Nephron progenitor cell (in vitro differentiated cells): Measurements from ENCODE around the gene PROX2.

Experiments used
- DNase-seq: peaks from one replicate; pipeline ENCODE4 v3.0.0; 2021
- H3K27ac Mint-ChIP-seq: 2 replicates; pipeline ENCODE4 v1.8.0; 2021; ENCODE audit warnings: mild to moderate bottlenecking, moderate library complexity, mixed read lengths
- H3K27me3 Mint-ChIP-seq: 2 replicates; pipeline ENCODE4 v1.8.0; 2021; ENCODE audit warnings: mild to moderate bottlenecking, low read depth, mixed read lengths; ENCODE audit not compliant: poor library complexity
- H3K36me3 Mint-ChIP-seq: 2 replicates; pipeline ENCODE4 v1.8.0; 2021; ENCODE audit warnings: low read depth, mixed read lengths
- H3K4me1 Mint-ChIP-seq: 2 replicates; pipeline ENCODE4 v1.8.0; 2021; ENCODE audit warnings: mixed read lengths
- H3K4me3 Mint-ChIP-seq: 2 replicates; pipeline ENCODE4 v1.8.0; 2021; ENCODE audit warnings: mild to moderate bottlenecking, moderate library complexity, mixed read lengths
- H3K9me3 Mint-ChIP-seq: 2 replicates; pipeline ENCODE4 v1.8.0; 2021; ENCODE audit warnings: mild to moderate bottlenecking, moderate library complexity, mixed read lengths
- TF ChIP-seq, protein P1 (sequence below): fragments of 200-600 bp; sonication (generic); IDR thresholded peaks from 2 replicates; pipeline ENCODE4 v1.5.0; 2021; ENCODE audit warnings: antibody characterized with exemption

The PROX2 gene

GRCh38 chr14:74917178-74917543 is 41.2 kb upstream of the PROX2 start:
- peaks cover 10% of the 10 kb centered on the region for H3K27me3 Mint-ChIP-seq
- H3K4me1 Mint-ChIP-seq: peaks cover 22% of the 10 kb centered on the region
- TF ChIP-seq, protein P1, sequence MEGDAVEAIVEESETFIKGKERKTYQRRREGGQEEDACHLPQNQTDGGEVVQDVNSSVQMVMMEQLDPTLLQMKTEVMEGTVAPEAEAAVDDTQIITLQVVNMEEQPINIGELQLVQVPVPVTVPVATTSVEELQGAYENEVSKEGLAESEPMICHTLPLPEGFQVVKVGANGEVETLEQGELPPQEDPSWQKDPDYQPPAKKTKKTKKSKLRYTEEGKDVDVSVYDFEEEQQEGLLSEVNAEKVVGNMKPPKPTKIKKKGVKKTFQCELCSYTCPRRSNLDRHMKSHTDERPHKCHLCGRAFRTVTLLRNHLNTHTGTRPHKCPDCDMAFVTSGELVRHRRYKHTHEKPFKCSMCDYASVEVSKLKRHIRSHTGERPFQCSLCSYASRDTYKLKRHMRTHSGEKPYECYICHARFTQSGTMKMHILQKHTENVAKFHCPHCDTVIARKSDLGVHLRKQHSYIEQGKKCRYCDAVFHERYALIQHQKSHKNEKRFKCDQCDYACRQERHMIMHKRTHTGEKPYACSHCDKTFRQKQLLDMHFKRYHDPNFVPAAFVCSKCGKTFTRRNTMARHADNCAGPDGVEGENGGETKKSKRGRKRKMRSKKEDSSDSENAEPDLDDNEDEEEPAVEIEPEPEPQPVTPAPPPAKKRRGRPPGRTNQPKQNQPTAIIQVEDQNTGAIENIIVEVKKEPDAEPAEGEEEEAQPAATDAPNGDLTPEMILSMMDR: no peak
- no peak for DNase-seq
- H3K27ac Mint-ChIP-seq: no peak overlapping the region
- H3K9me3 Mint-ChIP-seq: no peaks in the 10 kb centered on the region
- no peak overlapping the region for H3K4me3 Mint-ChIP-seq
- H3K36me3 Mint-ChIP-seq: no peaks in the 10 kb centered on the region

GRCh38 chr14:74915826-74916225 is 39.9 kb upstream of the PROX2 start:
- no peaks in the 10 kb centered on the region for H3K9me3 Mint-ChIP-seq

DNA sequence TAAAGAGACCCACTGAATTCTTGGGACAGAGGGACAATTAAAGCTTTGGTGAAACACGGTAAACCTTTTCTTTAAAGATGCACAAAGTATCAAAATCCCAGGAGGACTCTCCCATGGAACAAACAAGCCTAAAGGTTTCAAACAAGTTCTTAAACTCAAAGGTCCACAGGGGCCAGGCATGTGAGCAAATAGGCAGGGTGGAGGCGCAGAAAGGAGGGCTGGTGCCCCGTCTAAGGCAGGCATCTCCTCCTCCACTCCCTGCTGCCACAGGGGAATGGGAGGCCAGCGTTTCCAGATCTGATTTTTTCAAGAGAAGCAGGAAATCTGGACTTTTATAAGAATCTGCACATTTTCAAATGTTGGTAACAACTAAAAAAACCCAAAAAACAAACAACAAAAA is 39.5 kb upstream of the PROX2 start:
- no peak overlapping the region for H3K4me3 Mint-ChIP-seq
- no peak for DNase-seq
- TF ChIP-seq, protein P1: no peak
- no peaks in the 10 kb centered on the region for H3K36me3 Mint-ChIP-seq
- no peak overlapping the region for H3K27ac Mint-ChIP-seq
- H3K27me3 Mint-ChIP-seq: peaks cover 2% of the 10 kb centered on the region
- peaks cover 23% of the 10 kb centered on the region for H3K4me1 Mint-ChIP-seq
- no peaks in the 10 kb centered on the region for H3K9me3 Mint-ChIP-seq

More at GRCh38 chr14:74915826-74916225, 39.9 kb upstream of the PROX2 start:
- no peak for DNase-seq
- H3K4me3 Mint-ChIP-seq: no peak overlapping the region
- H3K36me3 Mint-ChIP-seq: no peaks in the 10 kb centered on the region
- TF ChIP-seq, protein P1: no peak
- H3K27ac Mint-ChIP-seq: no peak overlapping the region
- peaks cover 22% of the 10 kb centered on the region for H3K4me1 Mint-ChIP-seq
- H3K27me3 Mint-ChIP-seq: peaks cover 6% of the 10 kb centered on the region

- peaks cover 2% of the 10 kb centered on the region for H3K27me3 Mint-ChIP-seq
- TF ChIP-seq, protein P1: peak; percentile 53
- peaks cover 26% of the 10 kb centered on the region for H3K4me1 Mint-ChIP-seq
- peak; percentile 56 for DNase-seq
- H3K4me3 Mint-ChIP-seq: no peak overlapping the region
- H3K36me3 Mint-ChIP-seq: no peaks in the 10 kb centered on the region
- H3K27ac Mint-ChIP-seq: no peak overlapping the region
- H3K9me3 Mint-ChIP-seq: no peaks in the 10 kb centered on the region
Measured at GRCh38 chr14:74913986-74914573, 38.1 kb upstream of the PROX2 start.

DNA sequence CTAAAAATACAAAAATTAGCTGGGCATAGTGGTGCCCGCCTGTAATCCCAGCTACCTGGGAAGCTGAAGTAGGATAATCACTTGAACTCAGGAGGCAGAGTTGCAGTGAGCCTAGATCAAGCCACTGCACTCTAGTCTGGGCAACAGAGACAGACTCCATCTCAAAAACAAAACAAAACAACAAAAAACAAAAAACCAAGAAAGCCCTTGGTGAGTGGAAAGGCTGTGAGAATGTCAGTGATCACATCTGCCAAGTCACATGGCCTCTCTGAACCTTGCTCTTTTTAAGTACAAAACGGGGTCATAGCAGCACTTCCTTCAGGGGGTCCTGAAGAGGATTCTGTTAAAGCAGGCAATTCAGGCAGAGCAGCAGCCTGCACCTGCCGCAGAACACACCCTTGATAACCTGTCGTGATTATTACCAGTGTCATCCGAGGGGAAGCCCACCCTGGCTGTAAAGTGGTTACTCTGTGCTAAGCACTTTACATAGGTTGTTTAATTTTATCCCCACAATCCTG is 37.5 kb upstream of the PROX2 start:
- TF ChIP-seq, protein P1: no peak
- H3K4me1 Mint-ChIP-seq: peaks cover 32% of the 10 kb centered on the region
- H3K4me3 Mint-ChIP-seq: no peak overlapping the region
- H3K27me3 Mint-ChIP-seq: peaks cover 2% of the 10 kb centered on the region
- H3K27ac Mint-ChIP-seq: no peak overlapping the region
- no peak for DNase-seq
- no peaks in the 10 kb centered on the region for H3K36me3 Mint-ChIP-seq
- H3K9me3 Mint-ChIP-seq: no peaks in the 10 kb centered on the region

DNA sequence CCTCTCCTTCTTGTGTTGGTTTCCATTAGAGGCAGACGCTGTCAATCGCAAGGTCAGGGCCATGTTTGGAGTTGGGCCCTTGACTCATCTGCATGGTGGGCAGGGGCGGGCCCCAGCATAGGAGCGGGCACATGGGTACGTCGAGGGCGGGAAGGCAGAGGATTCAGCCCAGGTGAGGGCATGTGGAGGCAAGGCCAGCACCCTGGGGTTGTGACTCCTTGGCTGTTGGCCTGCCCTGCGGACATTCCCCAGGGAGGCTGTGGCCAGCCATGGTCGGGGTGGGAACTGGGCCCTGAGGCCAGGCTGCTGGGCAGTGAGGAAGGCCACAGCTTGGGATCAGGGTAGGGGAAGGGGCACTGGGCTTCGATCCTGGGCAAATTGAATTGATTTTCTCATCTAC is 36.9 kb upstream of the PROX2 start:
- H3K27me3 Mint-ChIP-seq: peaks cover 2% of the 10 kb centered on the region
- peaks cover 38% of the 10 kb centered on the region for H3K4me1 Mint-ChIP-seq
- no peak for DNase-seq
- TF ChIP-seq, protein P1: no peak
- no peaks in the 10 kb centered on the region for H3K36me3 Mint-ChIP-seq
- no peak overlapping the region for H3K27ac Mint-ChIP-seq
- no peak overlapping the region for H3K4me3 Mint-ChIP-seq
- no peaks in the 10 kb centered on the region for H3K9me3 Mint-ChIP-seq
